Transverse colon (tissue), 4 donors: Measurements from ENCODE around the gene DOK7. TPM values are rescaled to one million over a fixed set of nuclear protein-coding genes. Genes with fewer than 3 reads are reported as not detected.

Experiments used
- DNase-seq: peaks from one replicate; pipeline ENCODE4 v3.0.0-alpha.2; 2019
- H3K27ac ChIP-seq, 4 donors: fragments of 200-600 bp; sonication (generic); 2 replicates each; pipeline ENCODE4 v1.5.1; 2016 to 2018; ENCODE audit warnings: inconsistent platforms in 4 of 4
- H3K27me3 ChIP-seq: fragments of 200-600 bp; sonication (generic); 2 replicates; pipeline ENCODE4 v1.5.1; 2017; ENCODE audit warnings: inconsistent platforms
- H3K36me3 ChIP-seq, 4 donors: fragments of 200-600 bp; sonication (generic); 2 replicates each; pipeline ENCODE4 v1.5.1; 2017 to 2019; ENCODE audit warnings: inconsistent platforms in 4 of 4
- H3K4me1 ChIP-seq, 4 donors: fragments of 200-600 bp; sonication (generic); 2 replicates each; pipeline ENCODE4 v1.5.1; 2017 to 2020; ENCODE audit warnings: inconsistent platforms in 4 of 4
- H3K4me3 ChIP-seq, 4 donors: fragments of 200-600 bp; sonication (generic); 1 replicate in 1 of 4; 2 replicates in 3 of 4; pipeline versions ENCODE4 v1.5.1 to v1.6.1; 2017 to 2019; ENCODE audit warnings: inconsistent platforms in 4 of 4
- H3K9me3 ChIP-seq, 2 donors: fragments of 200-600 bp; sonication (generic); 2 replicates each; pipeline ENCODE4 v1.5.1; 2017 to 2019; ENCODE audit warnings: inconsistent platforms in 2 of 2
- EP300 ChIP-seq: sonication (generic); formaldehyde crosslinking; IDR thresholded peaks from one replicate; pipeline ENCODE4 v1.6.1; 2017; ENCODE audit warnings: antibody characterized with exemption, low read depth
- POLR2A ChIP-seq: fragments of 450-650 bp; IDR thresholded peaks from one replicate; pipeline ENCODE4 v1.6.1; 2016; ENCODE audit warnings: antibody characterized with exemption, mild to moderate bottlenecking, moderate library complexity
- POLR2AphosphoS5 ChIP-seq, 3 donors: sonication (generic); formaldehyde crosslinking; IDR thresholded peaks; one replicate each; pipeline ENCODE4 v1.6.1; 2016; ENCODE audit warnings: antibody characterized with exemption in 3 of 3
- WGBS, 2 donors: methylation state at CpG; one replicate each; pipeline ENCODE4 v1.1.5; 2018; ENCODE audit warnings: low coverage in 1 of 2; 5-methylcytosine and 5-hydroxymethylcytosine counted together
- in situ Hi-C, 4 donors: fragments of 200-750 bp; cut with MboI; loops; one replicate each; pipeline versions ENCODE4 v1.15.0 to v1.15.1; 2017; ENCODE audit warnings: low sequenced_read_pairs in 3 of 4, low pct_ligation_motif_present in 1 of 4, low pct_unique_long_range_greater_than_20kb in 1 of 4
- intact Hi-C: fragments of 100-400 bp; cut with DNase I; formaldehyde crosslinking; loops from one replicate; pipeline ENCODE4 v1.15.1; 2023; ENCODE audit warnings: low total_unique reads
- total RNA-seq, 4 donors: library from RNA; depleted of rRNA; stranded (reverse); fragments of >200 nt; gene quantifications; one replicate each; pipeline ENCODE4 v1.1.0, GENCODE V29; 2016
- TF ChIP-seq, protein P1 (sequence below), 5 experiments: fragments of 200-600 bp in 3 of 5; fragments of 450-650 bp in 2 of 5; sonication (generic) in 3 of 5; IDR thresholded peaks; 1 replicate in 2 of 5; 2 replicates in 3 of 5; pipeline ENCODE4 v1.5.1; 2016 to 2017; ENCODE audit warnings: antibody characterized with exemption in 5 of 5, inconsistent platforms in 3 of 5, mild to moderate bottlenecking in 2 of 5, moderate library complexity in 1 of 5

Gene DOK7
- total RNA-seq, 4 donors from 2014 or later, result 0.27 to 0.95 TPM; not detected in 2

DNA sequence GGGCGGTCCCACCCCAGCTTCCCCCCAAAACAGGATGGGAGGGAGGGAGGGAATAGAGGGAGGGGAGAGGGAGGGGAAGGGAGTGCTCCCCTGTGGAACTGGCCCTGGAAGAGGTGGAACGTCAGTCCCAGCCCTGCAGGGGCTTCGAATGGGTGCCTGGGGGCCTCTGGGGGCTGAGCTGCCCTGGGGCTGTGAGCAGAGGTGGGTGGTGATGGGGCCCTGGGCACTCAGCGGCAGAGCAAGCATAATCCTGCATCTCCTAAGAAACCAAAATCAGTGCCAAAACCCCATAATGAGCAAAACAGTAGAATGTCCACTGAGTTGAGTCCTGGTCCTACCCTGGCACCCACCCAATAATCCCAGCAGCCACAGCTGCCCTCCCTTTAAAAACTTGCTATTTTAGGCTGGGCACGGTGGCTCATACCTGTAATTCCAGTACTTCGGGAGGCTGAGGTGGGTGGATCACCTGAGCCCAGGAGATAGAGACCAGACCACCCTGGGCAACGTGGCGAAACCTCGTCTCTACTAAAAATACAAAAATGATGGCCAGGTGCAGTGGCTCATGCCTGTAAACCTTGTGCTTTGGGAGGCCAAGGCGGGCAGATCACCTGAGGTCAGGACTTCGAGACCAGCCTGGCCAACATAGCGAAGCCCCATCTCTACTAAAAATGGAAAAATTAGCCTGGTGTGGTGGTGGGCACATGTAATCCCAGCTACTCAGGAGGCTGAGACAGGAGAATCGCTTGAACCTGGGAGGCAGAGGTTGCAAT is 11.1 kb downstream of the DOK7 start:
- no peak for TF ChIP-seq POLR2AphosphoS5 (IDR thresholded peaks at IDR 0.05)
- no peaks in the 10 kb centered on the region for H3K4me1 ChIP-seq
- no peaks in the 10 kb centered on the region for H3K36me3 ChIP-seq
- no peaks in the 10 kb centered on the region for H3K9me3 ChIP-seq
- in situ Hi-C loops (no loop called here), intact Hi-C loops (no loop called here)
- DNase-seq, result no peak
- no peak overlapping the region for H3K4me3 ChIP-seq
- H3K27me3 ChIP-seq, result peaks cover 40% of the 10 kb centered on the region
- 65 to 79% methylated on average over 3 to 13 of the region's 13 CpGs for WGBS, 2 donors
- no peak overlapping the region for H3K27ac ChIP-seq

DNA sequence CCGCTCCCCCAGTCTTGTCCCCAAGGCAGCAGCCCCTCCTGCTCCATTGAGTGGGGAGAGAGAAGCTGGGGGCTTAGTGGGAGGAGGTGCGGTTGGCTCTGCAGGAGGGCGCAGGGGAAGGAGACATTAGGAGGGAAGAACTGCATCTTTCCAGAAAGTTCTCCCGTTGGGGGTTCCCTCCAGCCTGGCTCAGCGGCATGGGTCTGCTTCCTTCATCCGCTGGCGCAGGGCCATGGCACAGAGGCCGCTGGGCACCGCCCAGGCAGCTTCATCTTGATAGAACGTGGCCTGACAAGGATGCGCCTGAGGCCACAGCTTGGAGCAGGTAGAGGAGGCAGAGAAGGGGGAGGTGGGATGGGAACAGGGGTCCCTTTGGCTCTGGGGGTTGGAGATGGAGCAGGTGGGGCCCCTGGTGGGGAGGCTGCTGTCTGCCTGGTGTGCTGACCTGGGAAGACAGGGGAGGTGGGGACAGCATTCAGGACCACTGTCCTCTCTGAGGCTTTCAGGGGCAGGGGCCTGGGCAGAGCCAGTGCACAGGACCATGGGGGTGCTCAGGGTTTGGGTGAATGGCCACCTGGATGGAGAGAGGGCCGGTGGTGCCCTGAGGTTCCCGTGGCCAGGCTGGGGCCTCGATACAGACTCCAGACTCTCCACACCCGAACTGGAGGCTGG is 12.1 kb downstream of the DOK7 start:
- Histone ChIP-seq H3K27ac (no peak overlapping the region), H3K4me3 (no peak overlapping the region), H3K27me3 (peaks cover 35% of the 10 kb centered on the region), H3K4me1 (peaks cover 0 to under 1% (median 0%) of the 10 kb centered on the region in 4 donors), H3K9me3 (no peaks in the 10 kb centered on the region), H3K36me3 (no peaks in the 10 kb centered on the region)
- intact Hi-C loops, result no loop called here
- in situ Hi-C loops, result no loop called here
- TF ChIP-seq POLR2A, result no peak
- DNase-seq, result no peak
- WGBS, 2 donors, result 62 to 100% methylated on average over 1 to 15 of the region's 15 CpGs

DNA sequence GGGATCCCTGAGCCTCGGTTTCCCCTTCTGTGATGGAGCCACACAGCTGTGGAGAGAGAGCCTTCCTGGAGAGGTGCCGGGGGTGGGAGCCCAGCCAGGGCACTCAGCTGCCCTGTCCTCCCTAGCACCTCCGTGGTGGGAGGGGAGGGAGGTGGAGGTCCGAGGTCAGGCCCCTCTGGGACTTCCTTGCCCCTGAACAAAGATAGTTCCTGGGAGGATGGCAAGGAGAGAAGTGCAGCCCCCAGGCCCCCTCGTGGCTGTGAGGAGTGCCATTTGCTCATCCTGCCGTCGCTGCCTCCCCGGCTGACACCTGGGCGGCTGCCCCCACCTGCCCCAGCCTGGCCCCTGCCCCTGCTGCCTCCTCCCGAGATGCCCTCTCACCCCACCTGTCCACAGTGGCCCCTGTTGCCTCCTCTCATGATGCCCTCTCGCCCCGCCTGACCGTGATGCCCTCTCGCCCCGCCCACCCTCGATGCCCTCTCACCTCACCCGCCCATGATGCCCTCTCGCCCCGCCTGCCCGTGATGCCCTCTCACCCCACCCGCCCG is 12.7 kb downstream of the DOK7 start:
- Histone ChIP-seq H3K9me3 (no peaks in the 10 kb centered on the region), H3K36me3 (no peaks in the 10 kb centered on the region), H3K4me1 (peaks cover 0 to 4% (median 1%) of the 10 kb centered on the region in 4 donors), H3K27me3 (peaks cover 32% of the 10 kb centered on the region), H3K27ac (no peak overlapping the region), H3K4me3 (no peak overlapping the region)
- TF ChIP-seq POLR2AphosphoS5 (IDR thresholded peaks at IDR 0.05), result no peak
- no peak for TF ChIP-seq POLR2A
- intact Hi-C loops, result no loop called here
- 61% methylated on average over 15 of the region's 22 CpGs; no CpG with 5 or more reads in 1 of the 2 donors for WGBS, 2 donors
- DNase-seq, result no peak
- in situ Hi-C loops, result no loop called here

DNA sequence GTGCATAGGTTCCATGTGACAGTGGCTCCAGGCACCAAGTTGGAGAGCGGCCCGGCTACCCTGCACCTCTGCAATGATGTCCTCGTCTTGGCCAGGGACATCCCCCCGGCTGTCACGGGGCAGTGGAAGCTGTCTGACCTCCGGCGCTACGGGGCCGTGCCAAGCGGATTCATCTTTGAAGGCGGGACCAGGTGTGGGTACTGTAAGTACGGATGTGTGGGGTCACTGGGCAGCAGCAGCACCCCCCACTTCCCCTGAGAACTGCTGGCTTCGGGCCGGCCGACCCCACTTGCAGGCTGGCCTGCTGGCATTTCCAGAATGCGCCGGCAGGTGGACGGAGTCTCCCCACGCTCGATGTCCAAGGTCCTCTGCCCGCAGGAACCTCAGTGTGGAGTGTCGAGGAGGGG is 13.2 kb downstream of the DOK7 start:
- intact Hi-C loops, result no loop called here

DNA sequence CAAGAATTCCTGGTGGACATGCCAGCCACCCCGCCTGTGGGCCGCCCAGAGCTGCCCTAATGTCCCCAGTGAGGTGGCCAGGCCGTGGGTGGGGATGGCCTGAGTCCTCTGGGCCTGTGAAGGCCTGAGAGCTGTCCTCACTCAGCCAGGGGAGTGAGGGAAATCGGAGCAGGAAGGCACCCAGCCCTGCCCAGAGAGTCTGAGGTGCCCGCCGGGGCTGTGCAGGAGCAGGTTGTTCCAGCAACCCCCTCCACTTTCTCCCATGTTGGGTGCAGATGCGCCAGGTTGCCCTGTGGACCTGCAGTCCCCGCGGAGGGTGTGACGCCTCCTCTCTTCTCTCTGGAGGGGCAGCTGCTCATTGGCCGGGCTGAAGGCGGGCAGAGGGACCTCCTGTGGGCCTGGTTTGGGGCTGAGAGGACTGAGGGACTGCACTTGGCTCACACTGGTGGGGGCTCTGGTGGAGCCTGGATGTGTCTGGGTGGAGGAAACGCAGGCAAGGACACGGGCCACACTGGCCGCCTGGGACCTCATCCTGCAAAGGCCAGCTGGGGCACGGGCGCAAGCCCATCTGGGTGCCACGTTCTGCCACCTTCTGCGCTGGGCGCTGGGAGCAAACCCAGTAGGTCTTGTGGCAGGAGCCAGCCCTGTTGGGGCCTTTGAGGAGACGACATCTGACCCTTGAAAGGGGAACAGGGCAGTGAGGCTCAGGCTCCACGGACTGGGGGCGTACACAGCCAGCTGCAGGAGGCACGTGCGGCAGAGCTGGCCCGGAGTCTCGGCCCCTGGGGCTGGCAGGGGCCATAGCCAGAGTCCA is 14.0 kb downstream of the DOK7 start:
- Histone ChIP-seq H3K4me3 (no peak overlapping the region), H3K36me3 (no peaks in the 10 kb centered on the region), H3K27me3 (peaks cover 32% of the 10 kb centered on the region), H3K4me1 (peaks cover 0 to 10% (median 5%) of the 10 kb centered on the region in 4 donors), H3K27ac (no peak overlapping the region), H3K9me3 (no peaks in the 10 kb centered on the region)
- intact Hi-C loops, result no loop called here
- TF ChIP-seq EP300 (no peak), POLR2AphosphoS5 (IDR thresholded peaks at IDR 0.05) (no peak), POLR2A (no peak)
- TF ChIP-seq, protein P1, sequence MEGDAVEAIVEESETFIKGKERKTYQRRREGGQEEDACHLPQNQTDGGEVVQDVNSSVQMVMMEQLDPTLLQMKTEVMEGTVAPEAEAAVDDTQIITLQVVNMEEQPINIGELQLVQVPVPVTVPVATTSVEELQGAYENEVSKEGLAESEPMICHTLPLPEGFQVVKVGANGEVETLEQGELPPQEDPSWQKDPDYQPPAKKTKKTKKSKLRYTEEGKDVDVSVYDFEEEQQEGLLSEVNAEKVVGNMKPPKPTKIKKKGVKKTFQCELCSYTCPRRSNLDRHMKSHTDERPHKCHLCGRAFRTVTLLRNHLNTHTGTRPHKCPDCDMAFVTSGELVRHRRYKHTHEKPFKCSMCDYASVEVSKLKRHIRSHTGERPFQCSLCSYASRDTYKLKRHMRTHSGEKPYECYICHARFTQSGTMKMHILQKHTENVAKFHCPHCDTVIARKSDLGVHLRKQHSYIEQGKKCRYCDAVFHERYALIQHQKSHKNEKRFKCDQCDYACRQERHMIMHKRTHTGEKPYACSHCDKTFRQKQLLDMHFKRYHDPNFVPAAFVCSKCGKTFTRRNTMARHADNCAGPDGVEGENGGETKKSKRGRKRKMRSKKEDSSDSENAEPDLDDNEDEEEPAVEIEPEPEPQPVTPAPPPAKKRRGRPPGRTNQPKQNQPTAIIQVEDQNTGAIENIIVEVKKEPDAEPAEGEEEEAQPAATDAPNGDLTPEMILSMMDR (IDR thresholded peaks at IDR 0.05), result no peak
- in situ Hi-C loops, result no loop called here
- 83% methylated on average over 26 of the region's 27 CpGs; no CpG with 5 or more reads in 1 of the 2 donors for WGBS, 2 donors
- DNase-seq, result no peak

More for the DNA sequence above, 13.2 kb downstream of the DOK7 start:
- no peak for DNase-seq
- TF ChIP-seq, protein P1 (IDR thresholded peaks at IDR 0.05), result no peak
- no peak for TF ChIP-seq EP300
- no peak for TF ChIP-seq POLR2AphosphoS5 (IDR thresholded peaks at IDR 0.05)
- no peak for TF ChIP-seq POLR2A
- H3K27ac ChIP-seq, result no peak overlapping the region
- 87% methylated on average over 22 of the region's 22 CpGs; no CpG with 5 or more reads in 1 of the 2 donors for WGBS, 2 donors
- peaks cover 0 to 6% (median 2%) of the 10 kb centered on the region in 4 donors for H3K4me1 ChIP-seq
- no peak overlapping the region for H3K4me3 ChIP-seq
- no peaks in the 10 kb centered on the region for H3K9me3 ChIP-seq
- H3K27me3 ChIP-seq, result peaks cover 32% of the 10 kb centered on the region
- in situ Hi-C loops, result no loop called here
- H3K36me3 ChIP-seq, result no peaks in the 10 kb centered on the region
